GM18907 (cell line): ENCODE measurements around the gene GIMAP6.
"Not testable (repeated sequence)": the region's sequence is repeated elsewhere in the genome, so short reads cannot be mapped to it uniquely, and the experiment has no call there.

Source experiments
- ATAC-seq: cut with Tn5 transposase; IDR thresholded peaks from one replicate; pipeline ENCODE4 v1.9.1; 2021; ENCODE audit warnings: mild to moderate bottlenecking, moderate library complexity; ENCODE audit not compliant: unreplicated experiment

Gene GIMAP6

DNA sequence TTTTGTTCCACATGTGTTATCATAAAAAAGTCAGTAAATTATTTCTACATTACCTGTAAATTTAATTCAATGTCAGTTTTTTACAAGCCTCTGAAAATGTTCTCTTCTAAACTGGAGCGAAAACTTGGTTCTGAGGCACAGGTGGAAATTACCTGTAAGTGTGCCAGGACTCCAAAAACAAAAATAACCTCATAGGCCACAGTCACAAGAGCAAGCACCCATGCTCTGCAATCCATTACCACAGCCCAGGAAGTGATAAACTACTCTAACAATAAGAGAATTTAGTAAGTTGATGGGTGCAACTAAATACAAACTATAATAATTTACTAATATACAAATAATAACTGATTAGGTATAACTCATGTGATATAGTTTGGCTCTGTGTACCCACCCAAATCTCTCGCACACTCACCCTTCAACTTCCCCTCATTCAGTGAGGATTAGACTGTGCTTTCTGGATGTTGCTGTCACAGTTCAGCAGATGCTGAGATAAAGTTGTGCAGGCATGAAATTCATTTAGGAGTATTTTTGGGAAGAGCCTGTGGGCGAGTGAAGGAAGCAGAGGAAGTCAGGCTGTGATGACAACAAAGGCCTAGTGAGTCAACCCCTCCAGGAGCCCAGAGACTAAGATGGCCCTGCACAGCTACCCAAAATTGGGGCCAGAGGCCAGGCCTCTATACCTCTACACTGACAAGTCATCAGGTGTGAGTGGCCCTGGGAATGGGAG, 16.3 kb upstream of the GIMAP6 start:
- no peak for ATAC-seq

DNA sequence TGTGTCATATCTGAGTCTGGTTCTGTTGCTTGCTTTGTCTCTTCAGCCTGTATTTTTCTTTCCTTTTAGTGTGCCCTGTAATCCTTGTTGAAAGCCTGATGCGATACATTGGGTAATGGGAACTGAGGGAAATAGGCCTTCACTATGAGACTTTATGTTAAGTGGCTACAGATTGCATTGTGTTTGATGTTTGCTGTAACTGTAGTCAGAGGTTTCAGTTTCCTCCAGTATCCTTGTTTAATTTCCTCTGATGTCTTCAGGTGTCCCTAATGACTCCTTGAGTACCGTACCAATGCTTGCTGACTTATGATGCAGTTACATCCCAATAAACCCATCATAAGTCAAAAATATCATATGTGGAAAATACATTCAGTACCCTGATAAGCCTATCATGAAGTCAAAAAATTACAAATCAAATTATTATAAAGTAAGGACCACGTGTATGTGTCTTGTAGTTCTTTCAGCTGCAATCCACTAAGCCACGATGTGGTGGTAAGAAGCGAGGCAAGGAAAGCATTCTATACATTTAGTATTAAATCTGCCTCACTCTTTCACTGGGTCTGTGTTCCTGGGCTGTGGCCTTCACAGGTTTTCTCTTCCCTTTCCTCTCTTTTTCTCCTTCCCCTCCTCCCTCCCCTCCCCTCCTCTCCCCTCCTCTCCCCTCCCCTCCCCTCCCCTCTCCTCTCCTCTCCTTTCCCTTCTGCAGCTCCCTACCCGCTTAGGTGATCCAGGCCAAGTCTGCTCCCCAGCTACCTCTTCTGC, 13.3 kb upstream of the GIMAP6 start:
- ATAC-seq = no peak

DNA sequence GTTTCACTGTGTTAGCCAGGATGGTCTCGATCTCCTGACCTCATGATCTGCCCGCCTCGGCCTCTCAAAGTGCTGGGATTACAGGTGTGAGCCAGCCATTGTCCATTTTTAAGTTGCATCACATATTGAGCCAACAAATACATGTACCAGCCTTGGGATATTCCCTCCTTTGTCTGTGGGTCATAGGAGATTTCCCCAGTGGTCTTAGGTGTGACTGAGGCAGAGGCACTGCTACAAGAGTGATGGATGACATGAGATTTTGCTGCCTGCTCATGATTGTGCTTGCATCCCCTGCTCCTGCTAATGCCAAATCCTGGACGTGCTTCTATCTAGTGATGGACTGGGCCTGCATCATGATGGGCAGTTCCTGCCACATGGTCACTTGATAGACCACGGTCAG, 10.7 kb upstream of the GIMAP6 start:
- no peak for ATAC-seq

GRCh38 chr7:150641854-150642253, 9.7 kb upstream of the GIMAP6 start:
- no peak for ATAC-seq

GRCh38 chr7:150633926-150634325, 1.7 kb upstream of the GIMAP6 start:
- no peak for ATAC-seq

DNA sequence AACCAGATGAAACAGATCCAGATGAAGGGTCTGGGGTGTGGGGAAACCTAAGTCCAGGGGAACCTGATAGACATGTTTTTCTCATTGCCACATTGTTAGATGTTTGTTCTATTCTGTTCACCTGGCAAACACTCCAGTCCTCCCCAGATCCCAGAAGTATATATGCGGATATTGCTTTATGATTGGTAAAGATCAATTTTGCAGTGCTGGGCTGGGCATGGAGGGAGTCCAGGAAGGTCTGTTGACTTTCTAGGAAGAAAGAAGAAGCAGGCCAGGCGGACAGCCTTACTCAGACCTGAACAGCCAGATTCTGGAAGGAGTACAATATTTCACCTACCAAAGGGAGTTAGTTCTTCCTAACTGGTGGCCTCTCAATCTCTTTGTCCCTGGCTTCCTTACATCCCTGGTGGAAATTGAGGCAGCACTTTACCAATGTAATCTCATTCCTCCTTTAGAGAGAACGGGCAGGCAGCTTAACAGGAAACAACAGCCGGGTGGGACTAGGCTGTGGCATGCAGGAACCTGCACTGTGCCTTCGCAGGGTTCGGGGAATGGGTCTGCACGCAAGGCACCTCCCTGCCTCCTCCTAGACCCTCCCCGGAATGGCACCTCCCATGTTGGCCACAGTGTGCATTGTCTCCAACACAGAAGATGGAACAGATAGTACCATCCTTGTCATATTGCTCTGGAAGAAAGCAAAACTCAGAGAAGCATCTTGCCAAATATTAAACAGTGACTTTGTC, 930 bp downstream of the GIMAP6 start:
- peak; percentile 50 for ATAC-seq

GRCh38 chr7:150629347-150629746, 2.8 kb downstream of the GIMAP6 start:
- no peak for ATAC-seq

GRCh38 chr7:150627959-150628358, 4.2 kb downstream of the GIMAP6 start:
- no peak for ATAC-seq

DNA sequence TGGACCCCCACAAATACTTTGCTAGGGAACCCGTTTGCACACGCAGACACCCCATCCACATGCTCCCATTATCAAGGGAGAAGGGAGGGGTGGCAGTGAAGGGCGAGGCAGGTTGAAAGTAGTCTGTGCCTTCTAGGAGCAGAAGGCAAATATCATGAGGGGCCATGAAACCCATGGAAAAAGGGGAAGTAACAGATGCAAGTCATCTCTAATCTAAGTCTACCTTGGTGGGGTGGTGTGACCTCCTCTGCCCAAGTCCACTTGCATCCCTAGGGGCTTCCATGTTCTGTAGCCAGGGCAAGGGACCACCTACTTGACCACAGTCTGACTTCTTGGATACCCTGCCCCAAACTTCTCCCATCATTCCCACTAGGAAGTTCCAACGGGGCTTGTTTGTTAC, 5.5 kb downstream of the GIMAP6 start:
- no peak for ATAC-seq

DNA sequence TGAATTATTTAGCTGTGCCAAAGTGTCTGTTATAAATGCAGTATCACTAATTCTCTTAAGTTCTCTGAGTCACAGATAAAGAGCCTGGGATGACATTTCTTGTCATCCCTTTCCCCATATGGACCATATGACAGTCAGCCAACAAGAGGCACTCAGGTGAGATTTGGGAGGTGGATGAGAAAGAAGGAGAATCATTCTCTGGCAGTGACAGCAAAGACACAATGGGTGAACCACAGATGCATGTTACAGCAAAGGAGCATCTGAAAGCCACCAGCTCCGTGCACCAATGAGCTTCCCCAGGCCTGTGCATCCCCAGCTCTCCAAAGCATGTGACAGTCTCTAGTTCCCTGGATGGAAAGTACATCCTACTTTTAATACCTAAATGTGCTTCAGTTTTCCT, 10.8 kb downstream of the GIMAP6 start:
- no peak for ATAC-seq

DNA sequence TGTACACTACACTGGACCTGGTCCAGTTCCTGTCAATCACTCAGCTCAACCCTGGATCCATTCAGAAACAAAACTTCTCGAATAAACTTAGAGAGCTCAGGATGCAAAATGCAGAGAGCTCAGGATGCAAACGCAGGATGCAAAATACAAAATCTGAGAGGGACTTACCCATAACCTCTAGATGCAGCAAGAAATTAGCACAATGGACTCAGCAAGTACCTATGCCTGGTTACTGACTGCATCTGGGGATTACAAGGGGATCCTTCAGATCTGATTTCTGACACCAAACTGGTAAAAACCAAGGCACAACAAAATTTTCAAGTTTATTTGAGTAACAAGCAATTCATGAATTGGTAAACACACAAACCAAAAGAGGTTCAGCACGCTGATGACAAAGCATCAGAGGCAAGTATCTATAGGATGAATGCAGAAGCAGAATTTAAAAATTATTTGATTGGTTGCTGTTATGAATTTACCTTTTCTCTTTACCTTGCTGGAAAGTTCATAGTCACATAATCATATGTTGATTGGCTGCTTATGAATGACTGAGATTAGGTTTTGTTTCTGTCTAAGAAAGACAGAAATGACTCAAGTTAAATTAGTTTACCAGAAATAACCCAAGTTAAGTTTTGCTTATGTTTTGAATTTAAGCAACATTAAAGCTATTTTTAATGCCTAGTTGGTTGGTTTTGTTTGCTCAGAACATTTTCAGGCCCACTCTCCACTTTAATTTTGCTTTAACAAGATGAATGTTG, 11.4 kb downstream of the GIMAP6 start:
- no peak for ATAC-seq

DNA sequence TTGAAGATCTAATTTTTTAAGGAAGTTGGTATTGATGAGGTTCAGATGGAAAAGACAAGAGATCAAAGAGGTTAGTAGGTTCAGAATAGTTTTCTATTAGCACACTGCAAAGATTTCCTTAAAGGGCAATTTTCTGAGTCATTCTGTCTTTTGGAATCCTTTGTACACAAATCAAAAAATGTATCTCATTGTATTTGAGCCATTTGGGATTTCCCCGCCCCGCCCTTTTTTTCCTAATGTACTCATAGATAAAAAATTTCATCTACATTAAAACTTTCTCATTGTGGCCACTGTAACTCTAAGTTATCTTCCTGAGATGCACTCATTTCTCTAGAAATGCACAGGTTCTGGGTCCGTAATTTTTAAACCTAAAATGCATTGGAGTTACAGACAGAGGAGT, 12.1 kb downstream of the GIMAP6 start:
- no peak for ATAC-seq

DNA sequence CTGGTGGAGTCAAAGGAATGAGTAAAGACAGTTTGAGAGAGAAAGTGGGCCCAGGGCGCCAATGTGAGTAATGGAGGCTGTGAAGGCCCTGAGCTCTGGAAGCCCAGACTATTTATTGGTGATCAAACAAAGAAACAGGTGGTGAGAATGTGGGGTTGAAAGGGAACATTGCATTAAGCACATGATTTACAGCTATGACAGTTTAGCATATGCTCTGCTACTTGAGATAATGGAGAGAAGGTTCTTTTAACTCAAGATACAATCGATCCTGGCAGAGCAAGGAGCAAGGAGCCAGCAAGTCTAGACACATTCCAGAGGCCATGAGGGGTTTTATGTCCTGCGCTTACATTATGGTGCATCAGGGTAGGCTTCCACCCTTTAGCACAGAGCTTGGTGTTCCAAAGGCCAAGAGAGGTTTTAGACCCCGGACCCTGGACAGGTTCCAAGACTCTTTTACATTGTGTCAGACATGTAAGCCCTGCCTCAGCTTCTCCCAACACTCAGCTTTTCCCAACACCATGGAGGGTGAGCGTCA, 16.9 kb downstream of the GIMAP6 start:
- ATAC-seq = not testable (repeated sequence)

DNA sequence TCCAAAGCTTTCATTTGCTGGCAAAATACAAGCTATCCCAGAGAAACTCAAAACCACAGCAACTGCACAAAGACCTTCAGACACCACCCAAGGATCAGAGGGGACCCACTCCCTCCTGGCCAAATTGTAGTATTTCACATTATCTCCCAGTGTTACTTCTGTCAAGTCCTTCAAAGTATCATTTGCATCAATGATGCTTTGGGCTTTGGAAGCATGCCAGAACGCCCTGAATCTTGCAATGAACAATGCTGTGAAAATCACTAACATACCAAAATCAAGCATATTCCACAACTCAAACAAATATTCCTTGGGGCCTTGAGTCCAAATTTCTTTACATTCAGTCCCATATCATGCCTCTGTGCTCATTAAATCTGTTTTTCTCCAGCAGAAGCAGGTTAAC, 17.8 kb downstream of the GIMAP6 start:
- not testable (repeated sequence) for ATAC-seq

- ATAC-seq = no peak
Measured at GRCh38 chr7:150613880-150614279, 18.3 kb downstream of the GIMAP6 start.

DNA sequence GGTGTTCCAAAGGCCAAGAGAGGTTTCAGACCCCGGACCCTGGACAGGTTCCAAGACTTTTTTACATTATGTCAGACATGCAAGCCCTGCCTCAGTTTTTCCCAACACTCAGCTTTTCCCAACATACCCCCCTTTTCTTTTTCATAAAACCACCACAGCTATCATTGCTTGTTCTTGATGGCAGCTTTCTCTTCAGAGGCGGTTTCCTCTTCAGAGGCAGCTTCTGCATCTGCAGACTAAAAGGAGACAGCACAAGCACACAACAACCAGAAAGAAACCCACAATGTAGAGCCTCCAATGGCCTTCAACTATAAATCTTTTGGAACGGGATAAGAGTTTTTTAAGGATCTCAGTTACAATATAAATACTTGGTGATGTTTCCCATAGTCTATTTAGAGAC, 19.3 kb downstream of the GIMAP6 start:
- ATAC-seq = no peak

DNA sequence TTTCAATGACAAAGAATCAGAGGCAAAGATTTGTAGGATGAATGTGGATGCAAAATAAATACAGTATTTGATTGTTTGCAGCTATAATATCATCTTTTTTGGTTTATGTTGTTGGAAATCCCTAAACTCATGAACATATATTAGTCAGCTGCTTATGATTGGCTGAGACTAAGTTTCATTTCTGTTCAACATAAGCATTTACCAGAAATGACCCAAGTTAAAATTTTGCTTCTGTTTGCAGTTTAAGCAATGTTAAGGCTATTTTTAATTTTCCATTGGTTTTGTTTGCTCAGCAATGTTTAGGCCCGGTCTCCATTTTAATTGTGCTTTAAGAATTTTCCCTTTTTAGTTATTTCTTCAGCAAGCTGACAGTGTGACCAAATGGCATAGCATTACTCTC, 22.0 kb downstream of the GIMAP6 start:
- no peak for ATAC-seq

DNA sequence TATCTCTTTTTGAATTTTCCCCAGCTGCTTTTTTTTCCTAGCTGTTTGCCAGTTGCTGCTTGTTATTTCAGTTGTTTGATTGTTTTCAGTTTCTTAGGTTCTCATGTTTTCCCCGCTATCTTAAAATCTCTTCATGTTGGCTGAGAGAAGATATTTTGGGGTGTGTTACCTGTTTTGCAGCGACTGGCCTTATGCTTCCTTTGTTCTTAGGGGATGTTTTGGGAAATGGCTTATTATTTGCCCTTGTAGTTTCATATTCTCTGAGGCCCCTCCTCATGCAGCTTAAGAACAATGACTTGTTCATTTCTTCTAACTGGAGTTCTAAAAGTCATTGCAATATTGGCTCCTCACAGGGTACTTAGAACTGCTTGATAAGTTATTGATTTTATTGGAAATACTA, 28.6 kb downstream of the GIMAP6 start:
- not testable (repeated sequence) for ATAC-seq

DNA sequence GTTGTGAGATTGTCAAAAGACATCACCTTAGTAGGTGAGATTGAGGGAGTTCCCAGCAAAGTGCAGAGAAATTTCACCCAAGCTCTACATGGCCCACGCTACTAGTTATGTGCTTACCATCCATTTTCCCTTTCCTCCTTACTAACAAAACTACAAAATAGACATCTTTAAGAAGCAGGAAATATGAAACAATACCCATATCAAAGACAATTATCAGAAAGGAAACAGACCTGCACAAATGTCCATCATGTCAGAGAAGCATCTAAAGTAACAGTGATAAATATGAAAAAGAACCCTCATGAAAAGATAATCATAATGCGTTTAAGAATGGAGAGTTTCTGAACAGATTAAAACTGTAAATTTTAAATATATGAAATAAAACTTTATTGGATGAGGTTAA, 36.8 kb downstream of the GIMAP6 start:
- no peak for ATAC-seq

DNA sequence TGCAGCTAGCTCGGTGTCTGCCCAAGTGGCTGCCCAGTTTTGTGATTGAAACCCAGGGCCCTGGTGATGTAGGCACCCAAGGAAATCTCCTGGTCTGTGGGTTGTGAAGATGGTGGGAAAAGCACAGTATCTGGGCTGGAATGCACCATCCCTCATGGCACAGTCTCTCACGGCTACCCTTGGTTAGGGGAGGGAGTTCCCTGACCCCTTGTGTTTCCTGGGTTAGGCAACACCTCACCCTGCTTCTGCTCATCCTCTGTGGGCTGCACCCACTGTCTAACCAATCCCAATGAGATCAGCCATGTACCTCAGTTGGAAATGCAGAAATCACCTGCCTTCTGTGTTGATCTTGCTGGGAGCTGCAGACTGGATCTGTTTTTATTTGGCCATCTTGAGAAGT, 37.4 kb downstream of the GIMAP6 start:
- ATAC-seq = no peak

- ATAC-seq = no peak
Measured at GRCh38 chr7:150587551-150587950, 44.6 kb downstream of the GIMAP6 start.
